Measurements from ENCODE around the gene RRAGC. TPM values are rescaled to one million over a fixed set of nuclear protein-coding genes. Genes with fewer than 3 reads are reported as not detected.
A peak's percentile ranks its signal among the peaks of the same experiment; 100 is the strongest.
"Not testable (repeated sequence)": the region's sequence is repeated elsewhere in the genome, so short reads cannot be mapped to it uniquely, and the experiment has no call there.

The RRAGC gene
- total and polyA plus RNA-seq, 5 experiments from 2014 or later, result 5.6 to 26.4 (median 6.7) TPM

- H3K27me3 Mint-ChIP-seq, result peaks cover 18 to 70% (median 40%) of the 10 kb centered on the region in 5 donors
- DNase-seq, result no peak
- no peaks in the 10 kb centered on the region for H3K4me1 Mint-ChIP-seq
- H3K9me3 Mint-ChIP-seq, result no peaks in the 10 kb centered on the region
- H3K27ac Mint-ChIP-seq, result no peak overlapping the region
- H3K4me3 Mint-ChIP-seq, result no peak overlapping the region
- POLR2A ChIA-PET, result no interaction called here
- ATAC-seq, result no peak
- H3K36me3 Mint-ChIP-seq, result no peaks in the 10 kb centered on the region
Observed at GRCh38 chr1:38826262-38826661, 33.3 kb downstream of the RRAGC start.

GRCh38 chr1:38820860-38821259, 38.7 kb downstream of the RRAGC start:
- H3K4me1 Mint-ChIP-seq, result peaks cover 0 to 11% (median 5%) of the 10 kb centered on the region in 4 donors
- POLR2A ChIA-PET, result no interaction called here
- H3K9me3 Mint-ChIP-seq, result peaks cover 0 to 4% (median 0%) of the 10 kb centered on the region in 9 donors
- ATAC-seq (no peak), DNase-seq (no peak)
- H3K4me3 Mint-ChIP-seq, result no peak overlapping the region
- peaks cover 31 to 74% (median 60%) of the 10 kb centered on the region in 5 donors for H3K27me3 Mint-ChIP-seq
- no peak overlapping the region for H3K27ac Mint-ChIP-seq
- peaks cover 0 to 4% (median 0%) of the 10 kb centered on the region in 3 donors for H3K36me3 Mint-ChIP-seq

GRCh38 chr1:38819516-38819915, 40.1 kb downstream of the RRAGC start:
- peaks cover 2 to 16% (median 11%) of the 10 kb centered on the region in 4 donors for H3K4me1 Mint-ChIP-seq
- H3K9me3 Mint-ChIP-seq, result peaks cover 0 to 4% (median 0%) of the 10 kb centered on the region in 9 donors
- POLR2A ChIA-PET, result no interaction called here
- DNase-seq (no peak), ATAC-seq (no peak)
- no peak overlapping the region for H3K27ac Mint-ChIP-seq
- H3K4me3 Mint-ChIP-seq, result peak overlapping the region in 1 of 10 donors; percentile 24
- H3K36me3 Mint-ChIP-seq, result peaks cover 0 to 4% (median 0%) of the 10 kb centered on the region in 3 donors
- H3K27me3 Mint-ChIP-seq, result peaks cover 33 to 76% (median 63%) of the 10 kb centered on the region in 5 donors

GRCh38 chr1:38819040-38819439, 40.5 kb downstream of the RRAGC start:
- POLR2A ChIA-PET, result no interaction called here
- ATAC-seq, result no peak
- peaks cover 33 to 76% (median 63%) of the 10 kb centered on the region in 5 donors for H3K27me3 Mint-ChIP-seq
- no peak overlapping the region for H3K27ac Mint-ChIP-seq
- peaks cover 0 to 4% (median 0%) of the 10 kb centered on the region in 3 donors for H3K36me3 Mint-ChIP-seq
- H3K4me3 Mint-ChIP-seq, result peak overlapping the region in 4 of 10 donors; percentile 36 to 54 (median 40)
- peaks cover 0 to 4% (median 0%) of the 10 kb centered on the region in 9 donors for H3K9me3 Mint-ChIP-seq
- peaks cover 2 to 16% (median 11%) of the 10 kb centered on the region in 4 donors for H3K4me1 Mint-ChIP-seq
- DNase-seq, result no peak

GRCh38 chr1:38818175-38818976, 41.2 kb downstream of the RRAGC start:
- H3K36me3 Mint-ChIP-seq, result peaks cover 0 to 4% (median 0%) of the 10 kb centered on the region in 3 donors

GRCh38 chr1:38817267-38818174, 42.1 kb downstream of the RRAGC start:
- ATAC-seq, result peak in 1 of 2 donors; percentile 14

More at GRCh38 chr1:38818175-38818976, 41.2 kb downstream of the RRAGC start:
- peaks cover 33 to 83% (median 67%) of the 10 kb centered on the region in 5 donors for H3K27me3 Mint-ChIP-seq
- H3K9me3 Mint-ChIP-seq, result peaks cover 0 to 4% (median 0%) of the 10 kb centered on the region in 9 donors
- POLR2A ChIA-PET, result interaction anchor here (0.5 kb wide), 1 partner anchor 1113 kb away, joined by 3 read pairs; no protein-coding TSS in a partner anchor
- peak; percentile 70 to 94 for ATAC-seq
- peaks cover 2 to 16% (median 11%) of the 10 kb centered on the region in 4 donors for H3K4me1 Mint-ChIP-seq
- H3K27ac Mint-ChIP-seq, result no peak overlapping the region
- peak overlapping the region in 7 of 10 donors; percentile 33 to 72 (median 48) for H3K4me3 Mint-ChIP-seq
- peak; percentile 18 to 70 (median 42) for DNase-seq

GRCh38 chr1:38815903-38816627, 43.5 kb downstream of the RRAGC start:
- Mint-ChIP-seq H3K4me1 (peaks cover 2 to 16% (median 11%) of the 10 kb centered on the region in 4 donors), H3K27me3 (peaks cover 32 to 85% (median 68%) of the 10 kb centered on the region in 5 donors), H3K36me3 (peaks cover 0 to 4% (median 0%) of the 10 kb centered on the region in 3 donors), H3K4me3 (peak overlapping the region in 8 of 10 donors; percentile 7 to 55 (median 36)), H3K9me3 (peaks cover 0 to 4% (median 0%) of the 10 kb centered on the region in 9 donors), H3K27ac (peak overlapping the region in 1 of 10 donors; percentile 30)
- ATAC-seq, result peak; percentile 34 to 71
- POLR2A ChIA-PET, result no interaction called here
- DNase-seq, result peak in 1 of 10 donors; percentile 12

More at GRCh38 chr1:38817267-38818174, 42.1 kb downstream of the RRAGC start:
- H3K27ac Mint-ChIP-seq, result peak overlapping the region in 1 of 10 donors; percentile 73
- H3K36me3 Mint-ChIP-seq, result peaks cover 0 to 4% (median 0%) of the 10 kb centered on the region in 3 donors
- peak overlapping the region in 9 of 10 donors; percentile 32 to 68 (median 51) for H3K4me3 Mint-ChIP-seq
- DNase-seq, result no peak
- POLR2A ChIA-PET, result no interaction called here
- H3K27me3 Mint-ChIP-seq, result peaks cover 30 to 85% (median 68%) of the 10 kb centered on the region in 5 donors
- H3K4me1 Mint-ChIP-seq, result peaks cover 2 to 16% (median 11%) of the 10 kb centered on the region in 4 donors
- H3K9me3 Mint-ChIP-seq, result peaks cover 0 to 4% (median 0%) of the 10 kb centered on the region in 9 donors

- Mint-ChIP-seq H3K4me1 (peaks cover 2 to 16% (median 11%) of the 10 kb centered on the region in 4 donors), H3K9me3 (peaks cover 0 to 4% (median 0%) of the 10 kb centered on the region in 9 donors), H3K36me3 (peaks cover 0 to 4% (median 0%) of the 10 kb centered on the region in 3 donors), H3K27me3 (peaks cover 33 to 85% (median 72%) of the 10 kb centered on the region in 5 donors), H3K4me3 (peak overlapping the region in 1 of 10 donors; percentile 55), H3K27ac (peak overlapping the region in 1 of 10 donors; percentile 30)
- ATAC-seq, result no peak
- DNase-seq, result no peak
- POLR2A ChIA-PET, result no interaction called here
Observed at GRCh38 chr1:38814984-38815464, 44.5 kb downstream of the RRAGC start.

GRCh38 chr1:38814444-38814983, 45.1 kb downstream of the RRAGC start:
- Mint-ChIP-seq H3K27me3 (peaks cover 31 to 84% (median 70%) of the 10 kb centered on the region in 5 donors), H3K27ac (no peak overlapping the region), H3K36me3 (peaks cover 0 to 4% (median 0%) of the 10 kb centered on the region in 3 donors), H3K9me3 (peaks cover 0 to 4% (median 0%) of the 10 kb centered on the region in 9 donors), H3K4me3 (no peak overlapping the region), H3K4me1 (peaks cover 2 to 16% (median 11%) of the 10 kb centered on the region in 4 donors)
- no peak for ATAC-seq
- POLR2A ChIA-PET, result no interaction called here
- no peak for DNase-seq

- POLR2A ChIA-PET, result no interaction called here
- Mint-ChIP-seq H3K27me3 (peaks cover 35 to 94% (median 66%) of the 10 kb centered on the region in 5 donors), H3K4me1 (peaks cover 2 to 14% (median 10%) of the 10 kb centered on the region in 4 donors), H3K9me3 (peaks cover 0 to 4% (median 0%) of the 10 kb centered on the region in 9 donors), H3K27ac (no peak overlapping the region), H3K36me3 (peaks cover 0 to 4% (median 0%) of the 10 kb centered on the region in 3 donors), H3K4me3 (no peak overlapping the region)
- ATAC-seq (no peak), DNase-seq (no peak)
Observed at GRCh38 chr1:38812981-38813380, 46.6 kb downstream of the RRAGC start.

- H3K4me1 Mint-ChIP-seq, POLR2A ChIA-PET, DNase-seq, H3K36me3 Mint-ChIP-seq, H3K4me3 Mint-ChIP-seq, H3K9me3 Mint-ChIP-seq, H3K27ac Mint-ChIP-seq, ATAC-seq: not testable (repeated sequence)
- H3K27me3 Mint-ChIP-seq, result peaks cover 34 to 98% (median 65%) of the 10 kb centered on the region in 5 donors
Observed at GRCh38 chr1:38811466-38811865, 48.1 kb downstream of the RRAGC start.

All from naive thymus-derived CD8-positive, alpha-beta T cell (primary cell).